DMS114 treated with DMSO at 0.1 percent for 48 hours (cell line): ENCODE data around the gene MMP14.

Source experiments
- DNase-seq: peaks from one replicate; lab custom pipeline; 2025; ENCODE audit not compliant: unreplicated experiment; lab: John Stamatoyannopoulos, UW

MMP14 gene

GRCh38 chr14:22883173-22883976 lies 47.0 kb downstream of the MMP14 start, which contains the start of gene REM2:
Gene REM2 (plus strand): TSS chr14:22883222. CDS start chr14:22883288, 66 bp downstream.
- DNase-seq = no peak

- no peak for DNase-seq
These were observed 47.8 kb downstream of the MMP14 start for GRCh38 chr14:22884076-22884737.

GRCh38 chr14:22884738-22885523 lies 48.5 kb downstream of the MMP14 start:
- DNase-seq = no peak

GRCh38 chr14:22885975-22886374 lies 49.6 kb downstream of the MMP14 start:
- DNase-seq = no peak

- DNase-seq = no peak
These were observed 50.3 kb downstream of the MMP14 start for GRCh38 chr14:22886500-22887259.

- no peak for DNase-seq
These were observed 51.0 kb downstream of the MMP14 start for GRCh38 chr14:22887260-22887989.

- no peak for DNase-seq
These were observed 51.6 kb downstream of the MMP14 start for GRCh38 chr14:22887990-22888378.

- no peak for DNase-seq
These were observed 52.3 kb downstream of the MMP14 start for GRCh38 chr14:22888662-22889061.

- no peak for DNase-seq
These were observed 54.0 kb downstream of the MMP14 start for GRCh38 chr14:22890416-22890815.

GRCh38 chr14:22892488-22892887 lies 56.1 kb downstream of the MMP14 start:
- DNase-seq = no peak

GRCh38 chr14:22893706-22894105 lies 57.3 kb downstream of the MMP14 start:
- DNase-seq = no peak

GRCh38 chr14:22895402-22895801 lies 59.0 kb downstream of the MMP14 start:
- DNase-seq = no peak

- no peak for DNase-seq
These were observed 60.0 kb downstream of the MMP14 start for GRCh38 chr14:22896356-22896755.

GRCh38 chr14:22896760-22897159 lies 60.4 kb downstream of the MMP14 start:
- no peak for DNase-seq

GRCh38 chr14:22897357-22897756 lies 61.0 kb downstream of the MMP14 start:
- no peak for DNase-seq
